Epithelial cell of alveolus of lung (primary cell): ENCODE results near the gene MT1H. TPM values are rescaled to one million over a fixed set of nuclear protein-coding genes. Genes with fewer than 3 reads are reported as not detected.

ENCODE experiments used
- total RNA-seq: library from RNA; depleted of rRNA; stranded (reverse); fragments of >200 nt; gene quantifications from 2 replicates; pipeline ENCODE4 v1.2.1, GENCODE V29; 2015

The MT1H gene
- total RNA-seq = not detected in 2 replicates

DNA sequence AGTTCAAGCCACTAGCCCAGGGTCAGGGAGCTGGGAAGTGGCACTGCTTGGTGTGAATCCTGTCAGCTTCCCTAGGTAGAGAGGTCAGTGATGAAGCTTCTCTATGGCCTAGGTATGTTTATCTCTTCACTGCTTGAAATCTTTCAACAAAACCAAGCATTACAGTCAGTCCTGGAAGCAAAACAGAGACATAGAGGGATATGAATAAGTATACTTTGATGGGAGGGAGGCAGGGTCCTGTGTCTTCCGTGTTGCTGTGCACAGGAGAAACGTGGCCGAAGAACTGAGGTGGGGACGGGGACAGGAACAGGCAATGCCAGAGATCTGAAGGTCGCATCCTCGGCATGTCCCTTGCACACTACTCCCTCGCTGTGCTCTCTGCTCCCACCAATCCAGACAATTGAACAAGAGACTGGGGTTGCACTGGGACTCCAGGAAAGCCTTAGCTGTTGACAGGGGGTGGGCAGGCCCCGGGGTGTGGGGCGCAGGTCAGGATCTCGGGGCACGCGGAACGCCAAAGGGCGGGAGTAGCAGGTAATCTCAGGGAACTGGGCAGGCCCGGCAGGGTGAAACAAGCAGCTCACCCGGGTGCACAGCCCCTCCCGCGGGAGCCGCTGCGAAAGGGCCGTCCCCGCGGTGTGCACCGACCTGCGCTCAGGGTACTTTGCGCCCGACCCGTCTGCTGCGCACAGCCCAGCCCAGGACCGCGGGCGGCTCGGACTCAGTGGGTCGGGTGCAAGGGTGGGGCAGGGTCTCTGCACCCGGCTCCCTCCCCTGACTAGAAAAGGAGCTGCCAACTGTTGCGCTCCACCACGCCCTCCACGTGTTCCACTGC, at the start of gene MT1H:
Gene MT1H, plus strand, starts transcription at position 810 of the 835 bp plus-strand sequence. CDS start 71 bp downstream, outside the sequence.

DNA sequence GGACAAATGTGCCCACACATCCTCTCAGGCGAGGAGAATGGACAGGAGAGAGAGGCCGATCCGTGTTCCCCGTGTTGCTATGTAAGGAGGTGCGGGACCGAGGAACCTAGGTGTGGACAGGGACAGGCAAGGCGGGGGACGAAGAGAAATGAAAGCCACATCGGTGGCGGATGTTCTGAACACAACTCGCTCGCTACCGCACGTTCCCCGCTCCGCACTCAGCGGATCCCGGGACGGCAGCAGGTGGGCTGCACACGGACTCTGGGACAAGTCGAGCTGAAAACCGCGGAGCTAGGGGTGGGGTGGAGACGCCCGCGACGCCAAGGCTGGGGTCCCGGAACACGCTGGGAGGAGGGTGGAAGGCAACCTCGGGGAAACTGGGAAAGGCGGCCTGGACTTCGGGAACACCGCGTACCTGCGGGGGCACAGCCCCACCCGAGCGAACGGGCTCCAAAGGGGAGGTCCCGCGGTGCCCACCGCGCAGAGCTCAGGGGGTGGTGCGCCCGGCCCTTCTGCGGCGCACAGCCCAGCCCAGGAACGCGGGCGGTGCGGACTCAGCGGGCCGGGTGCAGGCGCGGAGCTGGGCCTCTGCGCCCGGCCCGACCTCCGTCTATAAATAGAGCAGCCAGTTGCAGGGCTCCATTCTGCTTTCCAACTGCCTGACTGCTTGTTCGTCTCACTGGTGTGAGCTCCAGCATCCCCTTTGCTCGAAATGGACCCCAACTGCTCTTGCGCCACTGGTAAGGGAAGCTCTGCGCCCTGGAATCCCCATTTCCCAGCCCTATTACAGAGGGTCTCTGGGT, 44.3 kb upstream of the MT1H start, which contains the start of gene MT1E:
Gene MT1E, plus strand, starts transcription at position 642 of the 803 bp plus-strand sequence. Its CDS starts 71 bp downstream, at position 713.

DNA sequence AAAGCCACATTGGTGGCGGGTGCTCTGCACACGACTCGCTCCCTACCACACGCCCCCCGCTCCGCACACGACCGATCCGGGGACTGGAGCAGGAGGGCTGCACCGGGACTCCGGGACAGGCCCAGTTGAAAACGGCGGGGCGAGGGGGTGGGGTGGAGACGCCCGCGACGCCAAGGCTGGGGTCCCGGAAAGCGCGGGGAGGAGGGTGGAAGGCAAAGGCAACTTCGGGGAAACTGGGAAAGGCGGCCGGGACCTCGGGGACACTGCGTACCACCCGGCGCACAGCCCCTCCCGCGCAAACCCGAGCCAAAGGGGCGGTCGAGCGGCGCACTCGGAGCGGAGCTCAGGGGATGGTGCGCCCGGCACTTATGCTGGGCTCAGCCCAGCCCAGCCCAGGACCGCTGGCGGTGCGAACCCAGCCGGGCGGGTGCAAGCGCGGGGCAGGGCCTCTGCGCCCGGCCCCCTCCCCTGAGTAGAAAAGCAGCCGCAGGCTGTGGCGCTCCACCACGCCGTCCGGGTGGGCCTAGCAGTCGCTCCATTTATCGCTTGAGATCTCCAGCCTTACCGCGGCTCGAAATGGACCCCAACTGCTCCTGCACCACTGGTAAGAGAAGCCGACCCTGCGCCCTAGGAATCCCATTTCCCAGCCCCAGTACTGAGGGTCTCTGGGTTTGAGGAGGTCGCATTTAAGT, 37.3 kb upstream of the MT1H start, which contains the start of gene MT1M:
Gene MT1M, plus strand, starts transcription at position 504 of the 692 bp plus-strand sequence. Its CDS starts 73 bp downstream, at position 577.

DNA sequence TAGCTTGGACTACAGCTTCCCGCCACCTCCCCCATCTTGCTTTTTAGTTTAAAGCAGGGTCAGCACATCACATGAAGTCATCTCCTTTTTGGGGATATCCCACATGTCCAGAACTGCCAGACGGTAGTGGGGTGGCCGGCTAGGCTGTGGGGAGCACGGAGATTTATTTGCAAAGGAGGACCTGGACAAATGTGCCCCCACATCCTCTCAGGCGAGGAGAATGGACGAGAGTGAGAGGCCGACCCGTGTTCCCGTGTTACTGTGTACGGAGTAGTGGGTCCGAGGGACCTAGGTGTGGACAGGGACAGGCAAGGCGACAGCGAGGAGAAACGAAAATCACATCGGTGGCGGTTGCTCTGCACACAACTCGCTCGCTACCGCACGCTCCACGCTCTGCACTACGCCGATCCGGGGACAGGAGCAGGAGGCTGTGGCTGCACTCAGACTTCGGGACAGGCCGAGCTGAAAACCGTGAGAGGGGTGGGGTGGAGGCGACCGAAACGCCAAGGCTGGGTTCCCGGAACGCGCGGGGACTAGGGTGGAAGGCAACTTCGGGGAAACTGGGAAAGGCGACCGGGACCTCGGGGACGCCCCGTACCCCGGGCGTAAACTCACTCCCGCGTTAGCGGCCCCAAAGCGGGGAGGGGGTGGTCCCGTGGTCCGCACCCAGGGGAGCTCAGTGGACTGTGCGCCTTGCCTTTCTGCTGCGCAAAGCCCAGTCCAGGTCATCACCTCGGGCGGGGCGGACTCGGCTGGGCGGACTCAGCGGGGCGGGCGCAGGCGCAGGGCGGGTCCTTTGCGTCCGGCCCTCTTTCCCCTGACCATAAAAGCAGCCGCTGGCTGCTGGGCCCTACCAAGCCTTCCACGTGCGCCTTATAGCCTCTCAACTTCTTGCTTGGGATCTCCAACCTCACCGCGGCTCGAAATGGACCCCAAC, 31.5 kb upstream of the MT1H start, which contains the start of gene MT1A:
Gene MT1A, plus strand, starts transcription at position 853 of the 937 bp plus-strand sequence. Its CDS starts 73 bp downstream, at position 926.

DNA sequence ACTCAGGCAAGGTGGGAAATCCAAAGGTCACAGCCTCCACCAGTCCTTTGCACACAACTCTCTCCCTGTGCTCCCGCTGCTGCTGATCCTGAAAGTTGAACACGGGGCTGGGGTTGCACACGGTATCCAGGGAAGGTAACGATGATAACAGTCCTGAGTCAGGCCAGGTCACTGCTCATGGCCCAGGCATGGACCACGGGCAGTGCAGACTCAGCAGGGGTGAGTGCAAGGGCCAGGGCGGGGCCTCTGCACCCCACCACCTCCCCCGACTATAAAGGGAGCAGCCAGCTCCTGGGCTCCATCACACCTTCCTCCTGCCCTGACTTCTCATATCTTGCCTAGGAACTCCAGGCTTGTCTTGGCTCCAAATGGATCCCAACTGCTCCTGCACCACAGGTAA, 18.0 kb upstream of the MT1H start, which contains the start of gene MT1B:
Gene MT1B, plus strand, starts transcription at position 301 of the 400 bp plus-strand sequence. Its CDS starts 68 bp downstream, at position 369.

DNA sequence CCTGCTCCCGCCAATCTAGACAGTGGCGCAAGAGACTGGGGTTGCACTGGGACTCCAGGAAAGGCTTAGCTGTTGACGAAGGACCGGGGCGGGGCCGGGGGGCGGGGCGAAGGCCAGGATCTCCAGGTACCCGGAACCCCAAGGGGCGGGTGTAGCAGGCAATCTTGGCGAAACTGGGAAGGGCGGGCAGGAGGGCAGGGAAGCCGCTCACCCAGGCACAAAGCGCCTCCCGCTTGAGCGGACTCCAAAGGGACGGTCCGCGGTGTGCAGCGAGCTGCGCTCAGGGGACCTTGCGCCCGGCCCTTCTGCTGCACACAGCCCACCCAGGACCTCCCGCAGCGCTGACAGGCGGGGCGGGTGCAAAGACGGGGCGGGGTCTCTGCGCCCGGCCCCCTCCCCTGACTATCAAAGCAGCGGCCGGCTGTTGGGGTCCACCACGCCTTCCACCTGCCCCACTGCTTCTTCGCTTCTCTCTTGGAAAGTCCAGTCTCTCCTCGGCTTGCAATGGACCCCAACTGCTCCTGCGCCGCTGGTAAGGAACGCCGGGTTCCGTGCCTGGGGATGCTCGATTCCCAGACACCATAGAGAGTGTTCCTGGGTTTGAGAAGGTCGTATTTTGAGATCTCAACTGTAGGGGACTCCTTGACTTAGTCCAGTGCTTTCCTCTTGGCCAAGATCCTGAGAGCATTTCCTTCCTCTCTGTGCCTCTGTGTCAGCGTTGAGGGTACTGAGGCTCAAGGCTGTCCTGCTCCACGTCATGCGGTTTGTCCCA, 11.9 kb upstream of the MT1H start, which contains the start of gene MT1F:
Gene MT1F, plus strand, starts transcription at position 405 of the 772 bp plus-strand sequence. Its CDS starts 100 bp downstream, at position 505.

DNA sequence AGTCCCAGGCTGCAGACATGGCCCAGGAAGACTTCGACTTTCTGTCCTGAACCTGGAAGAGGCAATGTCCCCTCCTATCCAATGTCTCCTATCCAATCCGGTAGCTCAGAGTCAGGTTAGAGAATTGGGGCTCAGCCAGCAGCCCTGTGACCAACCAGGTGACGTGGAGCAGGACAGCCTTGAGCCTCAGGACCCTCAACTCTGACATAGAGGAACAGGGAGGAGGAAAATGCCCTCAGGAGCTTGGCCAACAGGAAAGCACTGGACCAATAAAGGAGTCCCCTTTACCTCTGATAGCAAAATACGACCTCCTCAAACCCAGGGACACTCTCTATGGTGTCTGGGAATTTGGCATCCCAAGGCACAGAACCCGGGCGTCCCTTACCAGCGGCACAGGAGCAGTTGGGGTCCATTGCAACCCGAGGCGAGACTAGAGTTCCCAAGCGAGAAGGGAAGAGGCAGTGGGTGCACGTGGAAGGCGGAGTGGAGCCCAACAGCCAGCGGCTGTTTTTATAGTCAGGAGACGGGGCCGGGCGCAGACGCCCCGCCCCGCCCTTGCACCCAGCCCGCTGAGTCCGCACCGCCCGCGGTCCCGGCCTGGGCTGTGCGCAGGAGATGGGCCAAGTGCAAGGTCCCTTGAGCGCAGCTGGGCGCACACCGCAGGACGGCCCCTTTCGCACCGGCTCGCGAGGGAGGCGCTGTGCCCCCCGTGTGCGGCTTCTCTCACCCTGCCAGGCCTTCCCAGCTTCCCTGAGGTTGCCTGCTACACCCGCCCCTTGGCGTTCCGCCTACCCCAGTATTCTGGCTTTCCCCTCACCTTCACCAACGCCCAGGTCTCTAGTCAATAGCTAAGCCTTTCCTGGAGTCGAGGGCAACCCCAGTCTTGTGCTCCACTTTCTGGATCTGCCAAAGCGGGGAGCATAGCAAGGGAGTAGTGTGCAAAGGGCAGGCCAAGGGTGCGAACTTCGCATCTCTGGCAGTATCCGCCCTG, 1.7 kb upstream of the MT1H start, which contains the start of gene MT1G:
Gene MT1G, minus strand, starts transcription at position 485 of the 991 bp plus-strand sequence. Its CDS starts 72 bp downstream, at position 413.

DNA sequence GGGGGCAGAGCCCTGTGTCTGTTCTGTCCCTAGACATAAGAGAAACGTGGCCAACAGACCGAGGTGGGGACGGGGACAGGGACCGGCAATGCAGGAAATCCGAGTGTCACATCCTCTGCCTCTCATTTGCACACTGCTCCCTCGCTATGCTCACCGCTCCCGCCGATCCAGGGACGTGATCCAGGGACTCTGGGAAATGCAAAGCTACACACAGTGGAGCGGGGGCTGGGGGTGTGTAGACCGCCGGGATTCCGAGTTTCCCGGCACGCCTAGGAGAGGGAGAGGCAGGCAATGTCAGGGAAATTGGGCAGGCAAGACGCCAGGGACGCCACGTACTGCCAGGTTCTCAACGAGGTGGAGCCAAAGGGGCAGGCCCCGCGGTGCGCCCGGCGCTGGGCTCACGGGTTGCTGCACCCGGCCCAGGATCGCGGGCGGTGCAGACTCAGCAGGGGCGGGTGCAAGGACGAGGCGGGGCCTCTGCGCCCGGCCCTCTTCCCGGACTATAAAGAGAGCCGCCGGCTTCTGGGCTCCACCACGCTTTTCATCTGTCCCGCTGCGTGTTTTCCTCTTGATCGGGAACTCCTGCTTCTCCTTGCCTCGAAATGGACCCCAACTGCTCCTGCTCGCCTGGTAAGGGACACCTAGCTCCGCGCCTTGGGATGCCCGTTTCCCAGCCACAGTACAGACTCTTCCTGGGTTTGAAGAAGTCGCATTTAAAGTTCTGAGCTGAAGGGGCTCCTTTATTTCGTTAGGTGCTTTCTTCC, 12.5 kb downstream of the MT1H start, which contains the start of gene MT1X:
Gene MT1X, plus strand, starts transcription at position 532 of the 764 bp plus-strand sequence. Its CDS starts 71 bp downstream, at position 603.

Other genes with a start within 250 kb of the MT1H start
- 121 and 137 TPM in 2 replicates for gene AMFR, start 244.3 kb upstream of the MT1H start, total RNA-seq
- 54.5 and 64.5 TPM in 2 replicates for gene NUDT21, start 218.5 kb upstream of the MT1H start, total RNA-seq
- 29.1 and 49.0 TPM in 2 replicates for gene OGFOD1, start 218.3 kb upstream of the MT1H start, total RNA-seq
- 30.1 and 56.3 TPM in 2 replicates for gene BBS2, start 149.8 kb upstream of the MT1H start, total RNA-seq
- not detected in 2 replicates for gene MT4, start 104.7 kb upstream of the MT1H start, total RNA-seq
- gene MT3, start 80.3 kb upstream of the MT1H start, total RNA-seq = 0.52 TPM in 1 of 2 replicates, not detected in the other
- gene MT2A, start 61.2 kb upstream of the MT1H start, total RNA-seq = 177 and 1,835 TPM in 2 replicates
- 254 and 593 TPM in 2 replicates for gene MT1E, start 44.0 kb upstream of the MT1H start, total RNA-seq
- 10.9 and 12.5 TPM in 2 replicates for gene MT1M, start 37.2 kb upstream of the MT1H start, total RNA-seq
- gene MT1A, start 31.1 kb upstream of the MT1H start, total RNA-seq = 22.4 and 82.3 TPM in 2 replicates
- gene MT1B, start 17.9 kb upstream of the MT1H start, total RNA-seq = not detected in 2 replicates
- gene MT1F, start 11.9 kb upstream of the MT1H start, total RNA-seq = 1.3 and 5.2 TPM in 2 replicates
- 18.6 and 78.2 TPM in 2 replicates for gene MT1G, start 1.7 kb upstream of the MT1H start, total RNA-seq
- 183 and 239 TPM in 2 replicates for gene MT1X, start 12.7 kb downstream of the MT1H start, total RNA-seq
- 40.2 and 73.8 TPM in 2 replicates for gene NUP93, start 60.3 kb downstream of the MT1H start, total RNA-seq
- not detected in 2 replicates for gene SLC12A3, start 195.4 kb downstream of the MT1H start, total RNA-seq